Neutrophil (primary cell): Measurements from ENCODE around the gene CCDC40.

ENCODE experiments used
- H3K27ac ChIP-seq: fragments of 200-600 bp; sonication (generic); 2 replicates; pipeline ENCODE4 v1.5.1; 2016; ENCODE audit warnings: mild to moderate bottlenecking, moderate library complexity
- H3K27me3 ChIP-seq: fragments of 200-600 bp; sonication (generic); 2 replicates; pipeline ENCODE4 v1.6.0; 2016; ENCODE audit warnings: mild to moderate bottlenecking
- H3K36me3 ChIP-seq: fragments of 200-600 bp; sonication (generic); 2 replicates; pipeline ENCODE4 v1.5.1; 2017
- H3K4me1 ChIP-seq, 2 experiments: fragments of 200-600 bp in 1 of 2; sonication (generic) in 1 of 2; 1 replicate in 1 of 2; 2 replicates in 1 of 2; pipeline versions ENCODE4 v1.5.1 to v1.6.1; 2013 to 2016; ENCODE audit warnings: low read depth in 1 of 2, low read length in 1 of 2, mild to moderate bottlenecking in 1 of 2, moderate library complexity in 1 of 2; ENCODE audit not compliant: control insufficient read depth in 1 of 2, insufficient read depth in 1 of 2
- H3K4me3 ChIP-seq, 2 experiments: fragments of 200-600 bp in 1 of 2; sonication (generic) in 1 of 2; 1 replicate in 1 of 2; 2 replicates in 1 of 2; pipeline ENCODE4 v1.5.1; 2013 to 2016; ENCODE audit warnings: low read depth in 1 of 2, low read length in 1 of 2, mild to moderate bottlenecking in 1 of 2, moderate library complexity in 1 of 2
- H3K9me3 ChIP-seq: fragments of 200-600 bp; sonication (generic); 2 replicates; pipeline ENCODE4 v1.5.1; 2016
- TF ChIP-seq, protein P1 (sequence below): fragments of 200-600 bp; sonication (generic); IDR thresholded peaks from 2 replicates; pipeline ENCODE4 v1.5.1; 2016; ENCODE audit warnings: antibody characterized with exemption

CCDC40 gene

DNA sequence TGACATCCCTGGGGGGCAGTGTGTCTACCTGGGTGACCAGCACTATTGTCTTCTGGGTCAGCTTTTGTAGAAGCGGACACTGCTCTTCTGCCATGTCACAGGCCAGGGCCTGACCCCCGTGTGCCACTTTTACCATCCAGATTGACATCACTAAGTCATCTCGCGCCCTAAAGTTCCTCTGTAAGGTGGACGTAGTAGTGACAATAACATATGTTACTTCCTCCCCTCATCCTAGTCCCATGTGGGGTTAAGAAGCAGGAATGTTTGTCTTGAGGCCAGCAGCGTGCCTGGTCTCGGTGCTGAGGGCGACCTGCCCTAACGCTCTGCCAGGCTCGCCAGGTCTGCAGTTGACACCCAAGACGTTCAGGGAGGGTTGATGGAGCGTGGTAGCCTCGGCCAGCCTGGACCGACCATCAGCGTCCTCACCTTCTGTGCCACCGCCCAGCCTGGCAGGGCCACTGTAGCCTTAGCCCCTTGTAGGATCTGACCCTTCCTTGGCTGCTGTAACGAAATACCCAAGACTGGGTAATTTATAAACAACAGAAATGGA is 85.7 kb downstream of the CCDC40 start:
- Histone ChIP-seq H3K36me3 (peaks cover 14% of the 10 kb centered on the region), H3K27me3 (peaks cover 26% of the 10 kb centered on the region), H3K9me3 (no peaks in the 10 kb centered on the region), H3K27ac (no peak overlapping the region), H3K4me1 (no peaks in the 10 kb centered on the region), H3K4me3 (no peak overlapping the region)
- TF ChIP-seq, protein P1, sequence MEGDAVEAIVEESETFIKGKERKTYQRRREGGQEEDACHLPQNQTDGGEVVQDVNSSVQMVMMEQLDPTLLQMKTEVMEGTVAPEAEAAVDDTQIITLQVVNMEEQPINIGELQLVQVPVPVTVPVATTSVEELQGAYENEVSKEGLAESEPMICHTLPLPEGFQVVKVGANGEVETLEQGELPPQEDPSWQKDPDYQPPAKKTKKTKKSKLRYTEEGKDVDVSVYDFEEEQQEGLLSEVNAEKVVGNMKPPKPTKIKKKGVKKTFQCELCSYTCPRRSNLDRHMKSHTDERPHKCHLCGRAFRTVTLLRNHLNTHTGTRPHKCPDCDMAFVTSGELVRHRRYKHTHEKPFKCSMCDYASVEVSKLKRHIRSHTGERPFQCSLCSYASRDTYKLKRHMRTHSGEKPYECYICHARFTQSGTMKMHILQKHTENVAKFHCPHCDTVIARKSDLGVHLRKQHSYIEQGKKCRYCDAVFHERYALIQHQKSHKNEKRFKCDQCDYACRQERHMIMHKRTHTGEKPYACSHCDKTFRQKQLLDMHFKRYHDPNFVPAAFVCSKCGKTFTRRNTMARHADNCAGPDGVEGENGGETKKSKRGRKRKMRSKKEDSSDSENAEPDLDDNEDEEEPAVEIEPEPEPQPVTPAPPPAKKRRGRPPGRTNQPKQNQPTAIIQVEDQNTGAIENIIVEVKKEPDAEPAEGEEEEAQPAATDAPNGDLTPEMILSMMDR, result no peak

DNA sequence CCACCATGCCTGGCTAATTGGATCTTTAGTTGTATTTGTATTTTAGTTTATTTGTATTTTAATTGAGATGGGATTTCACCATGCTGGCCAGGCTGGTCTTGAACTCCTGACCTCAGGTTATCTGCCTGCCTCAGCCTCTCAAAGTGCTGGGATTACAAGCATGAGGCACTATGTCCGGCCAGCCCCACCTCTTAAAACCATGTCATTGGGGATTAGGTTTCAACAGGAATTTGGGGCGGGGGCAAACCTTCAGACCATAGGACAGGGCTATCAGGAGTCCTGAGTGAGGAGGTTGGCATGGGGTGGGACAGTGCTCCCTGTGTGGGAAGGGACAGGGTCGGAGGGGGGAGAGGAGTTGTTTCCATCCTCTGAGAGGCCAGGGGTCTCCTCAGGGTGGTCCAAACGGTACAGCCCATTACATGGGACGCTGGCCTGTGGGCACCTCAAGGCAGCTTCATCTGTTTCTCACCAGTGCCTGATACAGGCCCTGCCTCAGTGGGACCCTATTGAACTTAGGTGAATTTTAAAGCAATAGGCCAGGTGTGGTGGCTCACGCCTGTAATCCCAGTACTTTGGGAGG is 86.6 kb downstream of the CCDC40 start:
- Histone ChIP-seq H3K27ac (no peak overlapping the region), H3K27me3 (peaks cover 35% of the 10 kb centered on the region), H3K4me1 (no peaks in the 10 kb centered on the region), H3K36me3 (peaks cover 14% of the 10 kb centered on the region), H3K9me3 (no peaks in the 10 kb centered on the region), H3K4me3 (no peak overlapping the region)
- TF ChIP-seq, protein P1, result no peak

DNA sequence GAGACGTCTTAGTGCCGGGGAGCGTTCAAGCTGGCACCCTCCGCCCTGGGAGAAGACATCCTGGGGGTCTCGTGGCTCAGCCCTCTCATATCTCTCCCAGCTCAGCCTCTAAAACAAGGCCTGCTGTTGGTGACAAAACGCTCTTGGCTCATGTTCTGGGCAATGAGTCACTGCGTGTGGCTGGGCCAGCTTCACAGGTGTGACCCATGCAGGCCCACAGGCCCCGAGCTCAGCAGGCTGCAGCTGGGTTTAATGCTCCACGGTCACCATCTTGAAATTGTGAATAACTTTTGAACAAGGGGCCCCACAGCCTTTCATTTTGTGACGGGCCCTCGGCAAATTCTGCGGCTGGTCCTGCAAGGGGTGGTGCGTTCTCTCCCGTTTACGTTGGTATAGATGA is 87.3 kb downstream of the CCDC40 start:
- H3K9me3 ChIP-seq, result no peaks in the 10 kb centered on the region
- H3K36me3 ChIP-seq, result peaks cover 7% of the 10 kb centered on the region
- no peak overlapping the region for H3K27ac ChIP-seq
- no peak overlapping the region for H3K4me3 ChIP-seq
- TF ChIP-seq, protein P1, result no peak
- H3K27me3 ChIP-seq, result peaks cover 41% of the 10 kb centered on the region
- no peaks in the 10 kb centered on the region for H3K4me1 ChIP-seq

DNA sequence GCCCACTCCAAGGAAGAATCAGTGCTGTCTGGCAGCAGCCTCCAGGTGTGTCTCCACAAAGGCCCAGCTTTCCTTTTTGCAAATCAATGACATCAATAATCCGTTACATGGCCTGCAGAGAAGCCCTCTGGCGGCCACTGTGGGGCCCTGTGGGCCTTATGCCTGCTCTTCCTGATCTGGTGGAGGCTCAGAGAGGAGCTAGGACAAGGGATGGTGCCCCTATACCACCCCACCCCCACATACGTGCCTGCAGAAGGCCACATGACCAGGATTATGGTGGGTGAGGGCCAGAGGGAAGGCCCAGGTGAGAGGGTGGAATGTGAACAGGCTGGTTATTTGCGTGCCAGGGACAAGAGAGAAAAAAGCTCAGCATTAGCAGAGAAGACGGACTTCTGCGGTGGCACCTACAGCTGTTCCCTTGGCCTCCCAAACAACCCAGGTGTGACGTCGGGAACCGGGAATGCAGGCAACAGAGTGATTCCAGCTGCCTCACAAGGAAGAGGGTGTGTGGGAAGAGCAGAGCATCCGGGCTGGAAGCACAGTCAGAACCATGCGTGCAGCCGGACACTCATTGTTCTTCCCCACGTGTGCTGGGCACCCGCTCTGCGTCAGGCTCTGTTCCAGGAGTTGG is 88.0 kb downstream of the CCDC40 start:
- Histone ChIP-seq H3K4me3 (no peak overlapping the region), H3K27me3 (peaks cover 48% of the 10 kb centered on the region), H3K27ac (no peak overlapping the region), H3K4me1 (no peaks in the 10 kb centered on the region), H3K36me3 (peaks cover under 1% of the 10 kb centered on the region), H3K9me3 (no peaks in the 10 kb centered on the region)
- TF ChIP-seq, protein P1, result no peak

DNA sequence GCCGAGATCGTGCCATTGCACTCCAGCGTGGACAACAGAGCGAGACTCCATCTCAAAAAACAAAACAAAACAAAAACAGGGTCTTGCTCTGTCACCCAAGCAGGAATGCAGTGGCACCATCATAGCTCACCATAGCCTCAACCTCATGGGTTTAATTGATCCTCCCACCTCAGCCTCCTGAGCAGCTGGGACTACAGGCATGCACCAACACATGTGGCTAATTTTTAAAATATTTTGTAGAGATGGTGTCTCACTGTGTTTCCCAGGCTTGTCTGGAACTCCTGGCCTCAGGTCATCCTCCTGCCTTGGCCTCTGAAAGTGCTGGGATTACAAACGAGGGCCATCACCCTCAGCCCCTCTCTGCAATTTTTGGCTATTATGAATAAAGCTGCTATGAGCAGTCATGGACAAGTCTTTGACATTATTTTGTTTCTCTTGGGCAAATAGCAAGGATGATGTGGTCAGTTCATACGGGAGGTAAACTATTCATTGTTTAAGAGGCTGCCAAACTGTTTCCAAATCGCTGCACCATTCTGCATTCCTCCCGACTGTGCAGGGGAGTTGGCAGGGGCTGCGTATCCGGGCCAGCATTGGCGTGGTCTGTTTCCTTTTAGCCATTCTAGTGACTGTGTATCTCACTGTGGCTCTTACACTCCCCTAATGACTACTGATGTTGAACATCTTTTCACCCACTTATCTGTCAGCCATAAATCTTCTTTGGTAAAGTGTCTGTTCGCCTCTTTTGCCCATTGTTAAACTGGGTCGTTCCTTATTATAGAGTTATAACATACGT is 89.4 kb downstream of the CCDC40 start:
- Histone ChIP-seq H3K36me3 (no peaks in the 10 kb centered on the region), H3K9me3 (no peaks in the 10 kb centered on the region), H3K27ac (no peak overlapping the region), H3K4me3 (no peak overlapping the region), H3K27me3 (peaks cover 62% of the 10 kb centered on the region), H3K4me1 (no peaks in the 10 kb centered on the region)
- TF ChIP-seq, protein P1, result no peak
